ENCODE data around the gene AQP12A. TPM values are rescaled to one million over a fixed set of nuclear protein-coding genes. Genes with fewer than 3 reads are reported as not detected.
"Not testable (repeated sequence)": the region's sequence is repeated elsewhere in the genome, so short reads cannot be mapped to it uniquely, and the experiment has no call there.

AQP12A gene, protein sequence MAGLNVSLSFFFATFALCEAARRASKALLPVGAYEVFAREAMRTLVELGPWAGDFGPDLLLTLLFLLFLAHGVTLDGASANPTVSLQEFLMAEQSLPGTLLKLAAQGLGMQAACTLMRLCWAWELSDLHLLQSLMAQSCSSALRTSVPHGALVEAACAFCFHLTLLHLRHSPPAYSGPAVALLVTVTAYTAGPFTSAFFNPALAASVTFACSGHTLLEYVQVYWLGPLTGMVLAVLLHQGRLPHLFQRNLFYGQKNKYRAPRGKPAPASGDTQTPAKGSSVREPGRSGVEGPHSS
- not detected in 2 replicates for total RNA-seq

GRCh38 chr2:240691631-240692420, at the start of gene AQP12A:
Gene AQP12A (plus strand): TSS chr2:240691866. CDS start chr2:240691914, 48 bp downstream.
- DNase-seq (ENCODE audit: low read depth in 2 of 2): not testable (repeated sequence)

DNA sequence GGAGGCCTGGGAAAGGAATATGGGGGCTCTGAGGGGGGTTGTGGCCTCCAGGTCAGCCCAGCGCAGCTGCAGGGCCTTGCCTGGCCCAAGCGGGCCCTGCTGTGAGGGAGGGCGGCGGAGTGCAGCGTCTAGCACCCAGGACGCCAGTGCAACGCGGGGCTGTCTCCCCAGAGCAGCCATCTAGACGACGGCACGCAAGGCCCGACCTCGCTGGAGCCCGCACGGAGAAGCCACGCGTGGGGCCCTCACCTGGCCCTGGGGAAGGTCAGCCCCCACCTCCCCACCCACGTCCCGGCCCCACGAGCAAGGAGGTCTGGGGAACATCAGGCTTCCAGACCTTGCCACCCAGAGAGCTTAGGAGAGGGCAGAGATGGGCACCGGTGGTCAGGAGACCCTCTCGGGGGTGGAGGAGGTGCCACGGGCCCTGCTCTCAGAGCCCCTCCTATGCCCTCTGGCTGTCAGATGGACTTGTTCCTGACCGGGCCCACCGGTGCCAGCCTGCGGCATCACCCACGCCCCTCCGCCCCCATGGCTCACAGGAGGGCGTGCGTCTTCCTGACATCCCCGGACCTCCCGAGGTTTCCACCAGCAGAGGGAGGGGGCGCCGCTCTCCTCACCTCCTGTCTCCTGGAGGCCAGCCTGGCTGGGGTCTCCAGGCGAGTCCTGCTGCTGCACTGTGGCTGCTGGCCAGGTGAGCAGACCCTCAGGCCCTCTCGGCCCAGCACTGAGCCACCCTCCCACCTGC, 49.4 kb upstream of the AQP12A start:
- no peak for DNase-seq (ENCODE audit: low read depth in 2 of 2)

- DNase-seq (ENCODE audit: low read depth in 2 of 2): no peak
These were observed 48.9 kb upstream of the AQP12A start for GRCh38 chr2:240642806-240643092.

DNA sequence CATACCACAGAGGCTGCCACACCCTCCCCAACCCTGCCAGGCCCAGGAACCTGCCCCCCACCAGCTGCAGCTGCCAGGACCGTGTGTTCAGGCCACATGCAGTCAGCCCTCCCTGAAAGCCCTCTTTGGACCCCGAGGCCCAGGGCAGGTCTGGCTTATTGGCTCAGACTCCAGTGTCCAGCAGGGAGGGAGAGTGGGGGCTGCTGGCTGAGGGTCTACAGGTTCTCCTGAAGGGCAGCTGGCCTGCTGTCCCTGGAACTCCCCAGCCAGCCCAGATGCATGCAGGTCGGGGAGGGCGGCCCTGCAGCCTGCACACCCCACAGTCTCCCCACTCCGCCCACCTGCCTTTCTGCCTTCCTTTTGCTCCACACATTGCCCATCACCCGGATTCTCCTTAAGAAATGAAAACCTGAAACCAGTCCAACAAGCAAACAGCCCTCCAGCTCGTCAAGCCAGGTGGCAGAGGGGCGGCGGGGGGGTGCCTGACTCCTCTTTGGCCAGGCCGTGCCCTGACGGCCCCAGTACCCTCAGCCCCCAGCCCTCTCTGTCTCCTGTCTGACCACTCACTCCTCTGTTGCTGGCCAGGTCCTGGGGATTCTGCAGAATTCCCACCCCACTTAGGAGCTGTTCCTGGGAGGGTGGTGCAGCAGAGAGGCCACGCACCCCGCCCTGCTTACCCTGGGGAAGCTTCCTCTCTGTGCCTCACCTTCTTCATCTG, 48.4 kb upstream of the AQP12A start:
- DNase-seq (ENCODE audit: low read depth in 2 of 2): no peak

- no peak for DNase-seq (ENCODE audit: low read depth in 2 of 2)
These were observed 47.9 kb upstream of the AQP12A start for GRCh38 chr2:240643811-240644150.

GRCh38 chr2:240644171-240644651, 47.5 kb upstream of the AQP12A start:
- no peak for DNase-seq (ENCODE audit: low read depth in 2 of 2)

DNA sequence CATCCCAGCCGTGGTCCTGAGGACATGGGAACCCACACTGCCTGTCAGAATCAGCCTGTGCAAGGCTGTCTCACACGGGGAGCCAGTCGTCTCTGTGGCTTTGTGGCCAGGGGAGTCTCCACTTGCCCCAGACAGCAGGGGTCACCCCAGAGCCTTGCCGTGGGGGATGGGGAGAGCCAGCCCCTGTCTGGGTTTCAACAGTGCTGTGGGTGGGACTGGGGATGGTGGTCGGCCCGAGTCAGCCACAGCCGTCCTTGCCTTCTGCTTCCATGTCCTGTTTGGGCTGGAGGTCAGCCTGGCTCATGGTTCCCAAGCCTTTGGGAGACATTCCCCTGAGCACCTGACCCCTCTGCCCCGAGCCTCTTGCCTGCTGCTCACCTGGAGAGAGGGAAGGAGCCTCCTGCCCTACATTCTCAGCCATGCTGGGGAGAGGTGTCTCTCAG, 46.8 kb upstream of the AQP12A start:
- DNase-seq (ENCODE audit: low read depth in 2 of 2): no peak

DNA sequence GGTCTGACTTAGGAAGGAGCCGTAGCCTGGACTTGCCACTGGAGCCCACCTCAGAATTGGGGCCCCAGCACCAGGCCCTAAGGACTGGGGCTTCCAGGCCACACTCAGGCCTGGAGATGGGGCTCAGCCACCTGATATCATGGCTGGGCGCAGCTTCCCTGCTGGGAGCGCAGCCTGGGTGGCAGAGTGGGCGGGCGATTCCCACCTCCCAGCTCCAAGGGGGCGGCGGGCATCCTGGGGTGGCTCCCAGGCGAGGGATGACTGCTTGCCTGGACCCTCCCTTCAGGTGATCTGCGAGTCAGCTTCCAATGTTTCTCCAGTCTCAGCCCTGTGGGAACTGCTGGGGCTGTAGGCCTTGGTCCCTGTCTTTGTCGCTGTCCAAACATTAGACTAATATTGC, 46.3 kb upstream of the AQP12A start:
- no peak for DNase-seq (ENCODE audit: low read depth in 2 of 2)

DNA sequence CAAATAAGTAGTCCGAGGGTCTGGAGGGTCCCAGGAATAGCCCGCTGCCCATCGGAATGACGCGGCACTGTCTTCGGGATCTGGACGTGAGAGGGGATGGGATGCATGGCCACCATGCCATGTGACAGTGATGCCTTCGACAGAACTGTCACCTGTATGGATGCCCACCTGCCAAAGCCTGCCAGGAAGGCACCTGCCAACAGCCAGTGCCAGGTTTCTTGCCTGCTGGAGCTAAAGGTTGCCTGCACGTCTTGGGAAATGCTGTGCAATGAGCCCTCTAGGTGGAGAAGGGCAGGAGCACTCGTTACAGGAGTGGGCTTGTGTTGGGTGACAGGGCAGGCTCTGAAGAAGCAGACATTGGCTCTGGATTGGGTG, 45.9 kb upstream of the AQP12A start:
- DNase-seq (ENCODE audit: low read depth in 2 of 2): no peak

DNA sequence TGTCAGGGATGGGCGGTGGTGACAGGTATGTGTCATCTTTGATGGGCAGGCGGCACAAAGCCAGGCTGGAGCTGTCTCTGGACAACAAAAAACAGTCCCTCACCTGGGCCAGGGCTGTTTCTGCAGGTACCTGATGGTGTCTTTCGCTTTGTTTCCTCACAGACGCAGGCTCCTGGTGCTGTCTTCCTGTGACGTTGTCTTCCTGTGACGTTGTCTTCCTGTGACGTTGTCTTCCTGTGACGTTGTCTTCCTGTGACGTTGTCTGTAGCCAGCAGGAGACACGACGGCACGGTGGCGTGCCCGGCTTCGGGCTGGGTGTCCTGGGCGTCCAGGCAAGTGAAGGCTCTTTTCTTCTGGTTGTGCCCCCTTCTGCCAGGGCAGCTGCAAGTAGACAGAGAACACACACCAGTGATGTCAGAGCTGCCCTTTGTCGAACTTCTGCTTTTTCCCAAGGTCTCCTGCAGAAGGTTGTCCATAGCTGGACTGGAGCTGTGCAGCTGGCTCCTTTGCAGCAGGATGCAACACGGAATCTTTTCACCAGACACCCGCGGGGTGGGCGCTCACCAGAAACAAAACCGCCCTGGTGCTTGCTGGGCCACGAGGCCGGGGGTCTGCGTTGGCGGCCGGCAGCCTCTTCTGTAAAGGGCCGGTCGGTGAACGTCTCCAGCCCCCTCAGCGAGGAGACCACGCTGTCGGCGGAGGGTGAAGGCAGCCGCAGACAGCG, 45.3 kb upstream of the AQP12A start:
- peak in 1 of 2 donors; percentile 23 for DNase-seq (ENCODE audit: low read depth in 2 of 2)

- no peak for DNase-seq (ENCODE audit: low read depth in 2 of 2)
These were observed 44.7 kb upstream of the AQP12A start for GRCh38 chr2:240646900-240647502.

DNA sequence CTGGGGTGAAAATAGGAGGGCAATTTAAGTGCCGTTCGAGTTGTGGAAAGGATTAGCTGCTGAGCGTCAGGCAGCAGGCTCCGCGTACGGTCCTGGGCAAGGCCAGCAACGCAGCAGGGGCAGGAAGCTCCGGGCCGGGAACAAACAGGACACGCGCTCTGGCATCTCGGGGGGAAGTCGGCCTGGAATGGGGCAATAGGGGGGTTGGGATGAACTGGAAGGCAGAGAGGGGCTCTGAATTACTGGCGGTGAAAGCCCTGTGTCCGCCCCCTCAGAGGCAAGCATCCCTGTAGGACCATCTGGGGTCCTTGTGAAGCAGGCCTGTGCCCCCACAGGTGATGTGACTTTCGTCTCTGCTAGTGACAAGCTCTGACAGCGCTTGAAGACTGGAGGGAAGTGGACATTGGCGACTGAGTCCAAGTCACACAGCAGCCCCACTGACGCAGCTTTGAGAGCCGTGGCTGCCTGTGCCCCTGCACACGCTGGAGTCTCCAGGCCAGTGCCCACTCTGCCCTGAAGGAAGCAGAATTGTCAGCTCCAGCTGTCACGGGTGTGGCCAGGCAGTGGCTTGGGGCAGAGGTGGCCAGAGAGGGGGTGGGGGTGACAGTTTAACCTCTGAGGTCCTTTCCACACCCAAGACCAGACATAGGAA, 44.0 kb upstream of the AQP12A start:
- DNase-seq (ENCODE audit: low read depth in 2 of 2): no peak

DNA sequence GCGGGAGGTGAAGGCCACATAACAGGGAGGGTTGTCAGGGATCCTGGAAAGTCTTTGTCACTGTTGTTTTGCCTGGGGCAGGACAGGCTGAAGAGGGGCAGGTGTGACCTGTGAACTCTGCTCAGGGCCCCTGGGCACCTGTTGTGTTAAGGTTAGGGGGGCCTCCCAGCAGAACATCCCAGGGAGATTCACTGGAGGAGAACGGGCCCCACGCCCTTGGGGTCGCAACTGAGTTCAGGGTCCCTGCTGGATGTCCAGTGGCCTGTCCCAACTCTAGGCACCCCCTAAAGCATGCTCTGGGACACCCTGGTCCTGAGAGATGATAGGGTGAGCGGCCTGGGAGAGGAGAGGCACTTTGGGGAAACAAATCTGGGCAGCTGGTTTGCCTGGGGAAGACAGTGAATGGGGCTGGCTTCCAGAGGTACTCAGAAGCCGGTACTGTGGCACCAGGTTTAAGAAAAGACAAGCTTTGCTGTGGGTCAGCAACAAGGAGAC, 43.5 kb upstream of the AQP12A start:
- no peak for DNase-seq (ENCODE audit: low read depth in 2 of 2)

- no peak for DNase-seq (ENCODE audit: low read depth in 2 of 2)
These were observed 42.9 kb upstream of the AQP12A start for GRCh38 chr2:240648650-240649275.

GRCh38 chr2:240649331-240649730, 42.3 kb upstream of the AQP12A start:
- DNase-seq (ENCODE audit: low read depth in 2 of 2): no peak

DNA sequence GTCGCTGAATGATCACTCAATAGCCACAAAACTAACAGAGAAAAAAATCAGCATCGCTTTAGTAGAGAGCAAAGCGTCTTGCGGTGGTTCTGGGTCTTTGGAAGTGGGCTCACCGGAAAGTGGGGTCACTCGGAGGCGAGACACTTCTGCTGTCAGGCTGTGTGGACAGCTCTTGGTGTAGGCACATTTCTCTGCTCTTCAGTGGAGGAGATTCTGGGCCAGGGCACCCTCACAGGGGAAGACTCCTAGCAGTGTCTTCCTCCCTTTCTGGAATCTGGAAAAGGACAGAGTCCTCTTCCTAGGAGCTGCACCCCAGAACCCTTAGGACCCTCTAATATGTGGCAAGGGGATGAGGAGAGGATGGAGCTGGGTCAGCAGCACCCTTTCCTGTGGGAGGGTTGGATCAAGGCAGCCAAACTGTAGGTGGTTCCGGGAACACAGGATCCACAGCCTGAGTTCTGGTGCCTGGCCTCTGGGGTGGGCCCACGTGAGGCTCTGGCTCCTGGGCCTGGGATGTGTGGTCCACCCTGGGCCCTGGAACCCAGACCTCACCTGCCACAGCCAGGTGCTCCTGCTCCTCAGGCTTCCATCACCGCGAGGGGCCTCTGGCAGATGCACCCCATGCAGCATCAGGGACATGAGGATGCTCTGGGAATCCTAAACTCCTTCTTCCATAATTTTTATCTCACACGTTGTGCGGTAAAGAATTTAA, 41.3 kb upstream of the AQP12A start:
- DNase-seq (ENCODE audit: low read depth in 2 of 2): no peak

- DNase-seq (ENCODE audit: low read depth in 2 of 2): no peak
These were observed 40.5 kb upstream of the AQP12A start for GRCh38 chr2:240651185-240651584.

DNA sequence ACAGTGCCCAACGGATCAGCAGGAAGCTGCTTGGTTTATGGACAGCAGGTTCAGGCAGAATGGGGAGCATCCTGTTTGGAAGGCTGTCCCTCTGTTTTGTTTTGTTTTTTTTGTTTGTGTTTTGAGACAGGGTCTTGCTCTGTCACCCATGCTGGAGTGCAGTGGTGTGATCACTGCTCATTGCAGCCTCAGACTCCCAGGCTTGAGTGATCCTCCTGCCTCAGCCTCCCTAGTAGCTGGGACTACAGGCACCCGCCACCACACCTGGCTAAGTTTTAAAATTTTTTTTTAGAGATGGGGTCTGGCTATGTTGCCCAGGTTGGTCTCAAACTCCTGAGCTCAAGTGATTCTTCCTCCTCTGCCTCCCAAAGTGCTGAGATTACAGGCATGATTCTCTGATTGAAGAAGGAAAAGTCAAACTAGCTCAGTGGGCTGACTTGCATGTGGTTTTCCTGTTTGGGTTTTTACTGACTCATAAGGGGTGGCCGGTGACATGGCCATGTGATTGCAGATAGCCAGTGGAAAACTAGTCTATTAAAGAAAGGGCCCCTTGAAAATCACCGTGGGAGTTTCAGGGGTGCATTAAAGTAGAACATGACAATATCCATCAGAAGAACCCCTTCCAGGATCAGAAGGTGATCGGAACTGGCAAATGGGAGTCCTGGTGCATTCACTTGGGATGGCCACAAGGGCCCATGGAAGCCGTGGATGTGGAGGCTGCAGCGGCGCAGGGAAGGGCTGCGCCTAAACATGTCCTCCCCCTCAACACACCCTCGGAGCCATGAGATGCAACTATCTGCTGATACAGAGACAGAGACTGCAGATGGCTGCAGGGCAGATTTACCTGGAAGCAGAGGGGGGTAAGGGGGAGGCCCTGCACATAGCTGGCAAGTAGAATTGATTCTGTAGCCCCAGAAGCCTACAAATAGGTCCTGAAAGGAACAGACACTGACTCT, 35.5 kb upstream of the AQP12A start:
- DNase-seq (ENCODE audit: low read depth in 2 of 2): peak in 1 of 2 donors; percentile 56
